Inferior parietal cortex (tissue), 1 donor: ENCODE measurements around the gene LMLN.
A peak's percentile ranks its signal among the peaks of the same experiment; 100 is the strongest.
"Not testable (repeated sequence)": the region's sequence is repeated elsewhere in the genome, so short reads cannot be mapped to it uniquely, and the experiment has no call there.

Source experiments
- DNase-seq: peaks from one replicate; pipeline ENCODE4 v3.0.0-alpha.2; 2016; ENCODE audit errors: extremely low spot score

The LMLN gene, protein sequence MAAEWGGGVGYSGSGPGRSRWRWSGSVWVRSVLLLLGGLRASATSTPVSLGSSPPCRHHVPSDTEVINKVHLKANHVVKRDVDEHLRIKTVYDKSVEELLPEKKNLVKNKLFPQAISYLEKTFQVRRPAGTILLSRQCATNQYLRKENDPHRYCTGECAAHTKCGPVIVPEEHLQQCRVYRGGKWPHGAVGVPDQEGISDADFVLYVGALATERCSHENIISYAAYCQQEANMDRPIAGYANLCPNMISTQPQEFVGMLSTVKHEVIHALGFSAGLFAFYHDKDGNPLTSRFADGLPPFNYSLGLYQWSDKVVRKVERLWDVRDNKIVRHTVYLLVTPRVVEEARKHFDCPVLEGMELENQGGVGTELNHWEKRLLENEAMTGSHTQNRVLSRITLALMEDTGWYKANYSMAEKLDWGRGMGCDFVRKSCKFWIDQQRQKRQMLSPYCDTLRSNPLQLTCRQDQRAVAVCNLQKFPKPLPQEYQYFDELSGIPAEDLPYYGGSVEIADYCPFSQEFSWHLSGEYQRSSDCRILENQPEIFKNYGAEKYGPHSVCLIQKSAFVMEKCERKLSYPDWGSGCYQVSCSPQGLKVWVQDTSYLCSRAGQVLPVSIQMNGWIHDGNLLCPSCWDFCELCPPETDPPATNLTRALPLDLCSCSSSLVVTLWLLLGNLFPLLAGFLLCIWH

DNA sequence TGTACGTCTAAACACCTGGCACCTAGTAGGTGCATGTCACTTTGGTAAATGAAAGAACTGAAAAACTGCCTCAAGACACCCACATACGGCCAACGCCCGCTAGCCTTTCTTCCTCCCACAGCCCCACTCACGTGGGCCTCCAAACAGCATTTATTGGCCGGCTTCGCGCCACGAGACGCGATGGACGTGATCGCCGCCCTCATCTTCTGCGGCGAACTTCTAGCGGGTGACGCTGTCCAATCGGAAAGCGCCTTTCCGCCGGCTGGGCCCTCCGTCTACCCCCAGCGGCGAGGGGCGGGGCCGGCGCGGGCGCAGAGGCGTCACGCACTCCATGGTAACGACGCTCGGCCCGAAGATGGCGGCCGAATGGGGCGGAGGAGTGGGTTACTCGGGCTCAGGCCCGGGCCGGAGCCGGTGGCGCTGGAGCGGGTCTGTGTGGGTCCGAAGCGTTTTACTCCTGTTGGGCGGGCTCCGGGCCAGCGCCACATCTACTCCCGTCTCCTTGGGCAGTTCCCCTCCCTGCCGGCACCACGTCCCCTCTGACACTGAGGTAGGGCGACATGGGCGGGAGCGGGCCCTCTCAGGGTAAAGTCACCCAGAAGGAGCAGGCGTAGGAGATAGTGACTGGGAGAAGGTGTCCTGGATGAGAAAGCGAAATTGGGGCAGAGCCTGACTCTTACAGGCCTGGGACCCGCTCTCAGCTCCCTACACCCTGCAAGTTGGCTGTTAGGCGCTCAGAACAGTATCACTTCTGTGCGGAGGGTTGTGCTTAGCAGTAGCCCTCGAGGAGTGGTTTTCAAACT is at the start of gene LMLN:
Gene LMLN, plus strand, starts transcription at position 327 of the 803 bp plus-strand sequence. Its CDS starts 29 bp downstream, at position 356.
- peak; percentile 97 for DNase-seq

- DNase-seq, result no peak
These were observed 47.1 kb upstream of the LMLN start for GRCh38 chr3:197912741-197913476.

GRCh38 chr3:197913641-197914380 is 46.2 kb upstream of the LMLN start:
- no peak for DNase-seq

DNA sequence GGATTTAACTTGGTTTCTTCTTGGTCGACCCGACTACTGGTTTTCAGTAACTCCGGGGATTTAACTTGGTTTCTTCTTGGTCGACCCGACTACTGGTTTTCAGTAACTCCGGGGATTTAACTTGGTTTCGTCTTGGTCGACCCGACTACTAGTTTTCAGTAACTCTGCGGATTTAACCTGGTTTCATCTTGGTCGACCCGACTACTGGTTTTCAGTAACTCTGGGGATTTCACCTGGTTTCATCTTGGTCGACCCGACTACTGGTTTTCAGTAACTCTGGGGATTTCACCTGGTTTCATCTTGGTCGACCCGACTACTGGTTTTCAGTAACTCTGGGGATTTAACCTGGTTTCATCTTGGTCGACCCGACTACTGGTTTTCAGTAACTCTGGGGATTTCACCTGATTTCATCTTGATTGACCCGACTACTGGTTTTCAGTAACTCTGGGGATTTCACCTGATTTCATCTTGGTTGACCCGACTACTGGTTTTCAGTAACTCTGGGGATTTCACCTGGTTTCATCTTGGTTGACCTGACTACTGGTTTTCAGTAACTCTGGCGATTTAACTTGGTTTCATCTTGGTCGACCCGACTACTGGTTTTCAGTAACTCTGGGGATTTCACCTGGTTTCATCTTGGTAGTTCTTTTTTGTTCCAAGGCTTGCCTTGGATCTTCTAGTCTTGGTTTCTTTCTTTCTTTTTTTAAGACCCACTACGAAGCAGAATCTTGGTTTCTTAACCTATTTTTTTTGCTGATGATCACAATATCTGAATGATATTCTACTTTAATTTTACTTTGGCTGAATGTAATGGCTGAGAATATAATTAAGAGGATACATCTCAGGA is 38.4 kb upstream of the LMLN start:
- DNase-seq, result not testable (repeated sequence)

- no peak for DNase-seq
These were observed 33.6 kb upstream of the LMLN start for GRCh38 chr3:197926418-197926817.

DNA sequence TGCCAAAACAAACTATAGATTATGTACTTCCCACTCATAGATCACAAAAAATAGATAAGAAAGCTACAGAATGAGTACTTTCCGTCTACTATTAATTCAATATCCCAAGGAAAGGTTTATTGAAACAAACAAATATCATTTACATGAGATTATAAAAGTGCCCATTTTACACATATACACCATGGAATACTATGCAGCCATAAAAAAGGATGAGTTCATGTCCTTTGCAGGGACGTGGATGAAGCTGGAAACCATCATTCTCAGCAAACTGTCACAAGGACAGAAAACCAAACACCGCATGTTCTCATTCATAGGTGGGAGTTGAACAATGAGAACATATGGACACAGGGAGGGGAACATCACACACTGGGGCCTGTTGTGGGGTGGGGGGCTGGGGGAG is 32.4 kb upstream of the LMLN start:
- not testable (repeated sequence) for DNase-seq

DNA sequence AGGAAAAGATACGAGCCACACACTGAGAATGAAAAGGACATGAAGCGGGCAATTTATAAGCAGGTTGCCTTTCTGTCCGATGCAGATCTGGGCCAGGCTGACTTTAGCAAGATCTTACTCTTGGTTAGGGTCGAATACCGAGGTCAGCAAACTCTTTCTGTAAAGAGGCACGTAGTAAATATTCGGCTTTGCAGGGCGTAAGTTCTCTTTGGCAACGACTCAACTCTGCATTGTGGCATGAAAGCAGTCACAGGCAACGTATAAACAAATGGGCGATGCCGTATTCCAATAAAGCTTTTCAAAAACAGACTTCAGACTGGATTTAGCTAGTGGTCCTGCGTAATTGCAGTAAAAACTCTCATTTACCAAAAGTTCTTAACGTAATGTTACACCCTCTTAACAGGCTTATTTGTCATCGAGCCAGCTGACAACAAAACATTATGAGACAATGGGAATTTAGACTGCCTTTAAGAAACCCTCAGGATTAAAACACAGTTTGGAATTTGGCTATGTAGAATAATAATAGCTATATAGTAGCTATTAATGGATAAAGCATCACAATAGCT is 23.1 kb upstream of the LMLN start:
- DNase-seq, result no peak

DNA sequence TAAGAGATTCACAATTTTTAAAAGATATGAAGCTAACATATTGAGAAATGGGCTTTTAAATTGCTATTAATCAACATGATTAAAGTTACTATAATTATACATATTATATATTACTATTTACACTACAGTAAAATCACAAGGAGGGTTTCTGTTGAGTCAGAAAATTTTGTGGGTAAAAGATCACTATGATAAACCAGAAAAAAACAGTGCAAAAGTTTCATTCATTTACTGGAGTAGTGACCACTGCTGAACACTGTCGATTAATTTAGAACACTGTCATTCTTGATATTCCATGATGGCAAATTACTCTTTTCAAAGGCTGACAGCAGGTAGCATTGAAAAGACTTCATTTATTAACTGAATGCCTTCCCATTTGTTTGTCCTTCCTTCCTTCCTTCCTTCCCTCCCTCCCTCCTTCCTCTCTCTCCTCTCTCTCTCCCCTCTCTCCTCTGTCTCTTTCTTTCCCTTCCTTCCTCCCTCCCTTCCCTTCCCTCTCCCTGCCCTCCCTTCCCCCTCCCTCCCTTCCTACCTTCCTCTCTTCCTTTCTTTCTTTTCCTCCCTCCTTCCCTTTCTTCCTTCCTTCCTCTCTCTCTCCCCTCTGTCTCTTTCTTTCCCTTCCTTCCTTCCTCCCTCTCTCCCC is 19.2 kb upstream of the LMLN start:
- DNase-seq, result no peak

GRCh38 chr3:197942956-197943556 is 17.0 kb upstream of the LMLN start:
- DNase-seq, result peak; percentile 65

DNA sequence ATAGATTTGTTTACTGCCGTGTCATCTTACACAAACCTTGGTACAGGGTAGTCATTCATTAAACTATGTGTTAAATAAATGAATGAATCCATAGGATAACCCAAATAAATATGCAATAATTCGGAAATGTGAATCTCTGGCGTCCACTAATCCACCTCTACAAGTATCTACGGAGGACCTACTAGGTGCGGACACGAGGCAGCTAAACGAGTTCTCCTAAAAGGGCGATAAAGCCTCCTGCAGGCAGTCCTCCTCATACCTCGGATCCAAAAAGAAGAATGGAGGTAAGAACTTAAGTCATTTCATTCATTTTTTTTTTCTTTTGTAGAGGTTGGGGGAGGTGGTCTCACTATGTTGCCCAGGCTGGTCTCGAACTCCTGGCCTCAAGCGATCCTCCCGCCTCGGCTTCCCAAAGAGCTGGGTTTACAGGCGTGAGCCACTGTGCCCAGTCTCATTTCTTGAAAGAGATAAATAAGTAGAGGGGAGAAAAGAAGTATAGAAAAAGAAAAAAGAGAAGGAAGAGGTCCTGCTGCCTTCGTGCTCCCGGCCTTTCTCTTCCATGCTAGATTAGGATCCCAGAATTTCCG is 10.7 kb upstream of the LMLN start:
- no peak for DNase-seq

GRCh38 chr3:197949778-197950676 is 10.0 kb upstream of the LMLN start, which contains the start of gene RPL35A:
Gene RPL35A, plus strand, starts transcription at chr3:197950190. Its CDS starts 778 bp downstream, at chr3:197950968.
- peak; percentile 99 for DNase-seq

GRCh38 chr3:197950677-197951061 is 9.3 kb upstream of the LMLN start:
- no peak for DNase-seq

GRCh38 chr3:197951392-197951990 is 8.5 kb upstream of the LMLN start:
- DNase-seq, result no peak

GRCh38 chr3:197952440-197952839 is 7.6 kb upstream of the LMLN start:
- no peak for DNase-seq

- no peak for DNase-seq
These were observed 6.7 kb upstream of the LMLN start for GRCh38 chr3:197953325-197953724.

DNA sequence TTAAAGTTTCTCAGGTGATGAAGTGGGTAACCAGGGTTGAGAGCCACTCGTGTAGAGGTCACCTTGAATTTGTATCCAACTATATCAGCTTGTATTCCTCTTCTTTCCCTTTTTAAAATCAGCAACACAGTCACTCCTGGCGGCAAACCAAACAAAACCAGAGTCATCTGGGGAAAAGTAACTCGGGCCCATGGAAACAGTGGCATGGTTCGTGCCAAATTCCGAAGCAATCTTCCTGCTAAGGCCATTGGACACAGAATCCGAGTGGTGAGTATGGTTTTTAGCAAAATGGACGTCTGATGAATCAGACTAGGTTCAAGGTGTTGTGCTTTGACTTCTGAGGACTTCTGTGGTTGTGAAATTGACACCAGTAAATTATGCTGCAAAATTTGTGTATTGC is 6.1 kb upstream of the LMLN start:
- DNase-seq, result no peak
